Measurements from ENCODE around the gene SDK2.

The SDK2 gene

GRCh38 chr17:73564843-73565242, 79.4 kb downstream of the SDK2 start:
- no peak overlapping the region for H3K4me3 ChIP-seq (ENCODE audit: low read depth, low read length)
- no peak for DNase-seq (ENCODE audit: low read depth)
- TF ChIP-seq CTCF (conservative IDR thresholded peaks at IDR 0.05; ENCODE audit: low read depth, low read length), result no peak

GRCh38 chr17:73562896-73563295, 81.3 kb downstream of the SDK2 start:
- no peak for TF ChIP-seq CTCF (conservative IDR thresholded peaks at IDR 0.05; ENCODE audit: low read depth, low read length)
- no peak for DNase-seq (ENCODE audit: low read depth)
- no peak overlapping the region for H3K4me3 ChIP-seq (ENCODE audit: low read depth, low read length)

GRCh38 chr17:73561111-73561510, 83.1 kb downstream of the SDK2 start:
- no peak for DNase-seq (ENCODE audit: low read depth)
- no peak for TF ChIP-seq CTCF (conservative IDR thresholded peaks at IDR 0.05; ENCODE audit: low read depth, low read length)
- no peak overlapping the region for H3K4me3 ChIP-seq (ENCODE audit: low read depth, low read length)

GRCh38 chr17:73560661-73561060, 83.6 kb downstream of the SDK2 start:
- H3K4me3 ChIP-seq (ENCODE audit: low read depth, low read length), result no peak overlapping the region
- TF ChIP-seq CTCF (conservative IDR thresholded peaks at IDR 0.05; ENCODE audit: low read depth, low read length), result no peak
- peak; percentile 4 for DNase-seq (ENCODE audit: low read depth)

GRCh38 chr17:73559532-73559931, 84.7 kb downstream of the SDK2 start:
- DNase-seq (ENCODE audit: low read depth), result no peak
- no peak for TF ChIP-seq CTCF (conservative IDR thresholded peaks at IDR 0.05; ENCODE audit: low read depth, low read length)
- no peak overlapping the region for H3K4me3 ChIP-seq (ENCODE audit: low read depth, low read length)

GRCh38 chr17:73555199-73555960, 88.9 kb downstream of the SDK2 start:
- TF ChIP-seq CTCF (conservative IDR thresholded peaks at IDR 0.05; ENCODE audit: low read depth, low read length), result no peak
- H3K4me3 ChIP-seq (ENCODE audit: low read depth, low read length), result no peak overlapping the region
- no peak for DNase-seq (ENCODE audit: low read depth)

GRCh38 chr17:73554498-73554897, 89.7 kb downstream of the SDK2 start:
- TF ChIP-seq CTCF (conservative IDR thresholded peaks at IDR 0.05; ENCODE audit: low read depth, low read length), result no peak
- no peak for DNase-seq (ENCODE audit: low read depth)
- H3K4me3 ChIP-seq (ENCODE audit: low read depth, low read length), result no peak overlapping the region
